Lower lobe of right lung (tissue), 2 donors: ENCODE measurements around the gene TRIM31. TPM values are rescaled to one million over a fixed set of nuclear protein-coding genes. Genes with fewer than 3 reads are reported as not detected.
"Not testable (repeated sequence)": the region's sequence is repeated elsewhere in the genome, so short reads cannot be mapped to it uniquely, and the experiment has no call there.

Experiments
- ATAC-seq, 2 donors: fragments of 200-7000 bp; cut with Tn5 transposase; one replicate each; pipeline ENCODE4 v1.9.1; 2020 to 2022; ENCODE audit warnings: mild to moderate bottlenecking in 2 of 2, moderate library complexity in 2 of 2
- DNase-seq: peaks from one replicate; pipeline ENCODE4 v3.0.0-alpha.2; 2020
- H3K27ac ChIP-seq: fragments of 200-600 bp; one replicate; pipeline ENCODE4 v1.8.0; 2022
- H3K27me3 ChIP-seq: fragments of 200-600 bp; one replicate; pipeline ENCODE4 v1.8.0; 2022; ENCODE audit warnings: low read depth
- H3K36me3 ChIP-seq: fragments of 200-600 bp; one replicate; pipeline ENCODE4 v1.8.0; 2022; ENCODE audit warnings: mild to moderate bottlenecking
- H3K4me1 ChIP-seq: fragments of 200-600 bp; one replicate; pipeline ENCODE4 v1.8.0; 2022
- H3K4me3 ChIP-seq: fragments of 200-600 bp; one replicate; pipeline ENCODE4 v1.8.0; 2022; ENCODE audit warnings: mild to moderate bottlenecking
- H3K9me3 ChIP-seq: fragments of 200-600 bp; one replicate; pipeline ENCODE4 v1.8.0; 2022
- intact Hi-C: fragments of 100-400 bp; cut with DNase I; formaldehyde crosslinking; loops from one replicate; pipeline ENCODE4 v1.11.0; 2022
- total RNA-seq: library from RNA; stranded (reverse); fragmentation: NEBNext Ultra II Directional; extraction: Animal tissue kit (Norgen Biotek cat#: 25700); gene quantifications from one replicate; pipeline ENCODE4 v1.2.1, GENCODE V29; 2021
- TF ChIP-seq, protein P1 (sequence below): fragments of 200-600 bp; IDR thresholded peaks from one replicate; pipeline ENCODE4 v1.8.0; 2022; ENCODE audit warnings: antibody characterized with exemption, mild to moderate bottlenecking
- donor health status: DM: no; HTN: yes; CAD: no; lungs with severe emphysema.

The TRIM31 gene
- total RNA-seq, 1 donor from 2014 or later: 0.62 TPM

- ATAC-seq: no peak
- Histone ChIP-seq H3K4me1 (no peaks in the 10 kb centered on the region), H3K27me3 (peaks cover 24% of the 10 kb centered on the region), H3K9me3 (no peaks in the 10 kb centered on the region), H3K4me3 (no peak overlapping the region), H3K27ac (no peak overlapping the region), H3K36me3 (no peaks in the 10 kb centered on the region)
- DNase-seq: no peak
- intact Hi-C loops: no loop called here
- TF ChIP-seq, protein P1, sequence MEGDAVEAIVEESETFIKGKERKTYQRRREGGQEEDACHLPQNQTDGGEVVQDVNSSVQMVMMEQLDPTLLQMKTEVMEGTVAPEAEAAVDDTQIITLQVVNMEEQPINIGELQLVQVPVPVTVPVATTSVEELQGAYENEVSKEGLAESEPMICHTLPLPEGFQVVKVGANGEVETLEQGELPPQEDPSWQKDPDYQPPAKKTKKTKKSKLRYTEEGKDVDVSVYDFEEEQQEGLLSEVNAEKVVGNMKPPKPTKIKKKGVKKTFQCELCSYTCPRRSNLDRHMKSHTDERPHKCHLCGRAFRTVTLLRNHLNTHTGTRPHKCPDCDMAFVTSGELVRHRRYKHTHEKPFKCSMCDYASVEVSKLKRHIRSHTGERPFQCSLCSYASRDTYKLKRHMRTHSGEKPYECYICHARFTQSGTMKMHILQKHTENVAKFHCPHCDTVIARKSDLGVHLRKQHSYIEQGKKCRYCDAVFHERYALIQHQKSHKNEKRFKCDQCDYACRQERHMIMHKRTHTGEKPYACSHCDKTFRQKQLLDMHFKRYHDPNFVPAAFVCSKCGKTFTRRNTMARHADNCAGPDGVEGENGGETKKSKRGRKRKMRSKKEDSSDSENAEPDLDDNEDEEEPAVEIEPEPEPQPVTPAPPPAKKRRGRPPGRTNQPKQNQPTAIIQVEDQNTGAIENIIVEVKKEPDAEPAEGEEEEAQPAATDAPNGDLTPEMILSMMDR: no peak
Observed at GRCh38 chr6:30145818-30146217, 32.9 kb upstream of the TRIM31 start.

DNA sequence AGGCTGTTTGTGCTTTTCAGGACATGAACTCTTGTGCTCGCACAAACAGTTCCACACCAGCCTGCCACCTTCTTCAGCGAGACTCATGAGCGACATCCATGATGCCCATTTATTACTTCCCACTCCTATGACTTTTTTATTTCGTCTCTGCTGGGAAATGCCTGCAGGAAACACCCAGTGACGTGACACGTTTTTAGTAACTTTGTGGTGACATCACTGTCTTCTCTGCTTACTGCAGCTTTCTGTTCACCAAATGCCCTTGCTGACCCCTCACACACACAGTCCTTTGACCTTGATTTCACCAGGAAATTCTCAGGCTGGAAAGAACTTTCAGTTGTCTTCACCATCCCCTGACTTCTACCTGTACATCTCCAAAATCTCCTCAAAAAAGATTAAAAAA, 31.9 kb upstream of the TRIM31 start:
- TF ChIP-seq, protein P1: no peak
- Histone ChIP-seq H3K36me3 (no peaks in the 10 kb centered on the region), H3K27ac (no peak overlapping the region), H3K9me3 (no peaks in the 10 kb centered on the region), H3K4me3 (no peak overlapping the region), H3K27me3 (peaks cover 24% of the 10 kb centered on the region), H3K4me1 (no peaks in the 10 kb centered on the region)
- ATAC-seq (no peak), DNase-seq (no peak)
- intact Hi-C loops: no loop called here

- TF ChIP-seq, protein P1: no peak
- ATAC-seq: no peak
- Histone ChIP-seq H3K27ac (no peak overlapping the region), H3K4me3 (no peak overlapping the region), H3K4me1 (no peaks in the 10 kb centered on the region), H3K36me3 (no peaks in the 10 kb centered on the region), H3K9me3 (no peaks in the 10 kb centered on the region), H3K27me3 (peaks cover 24% of the 10 kb centered on the region)
- DNase-seq: no peak
- intact Hi-C loops: no loop called here
Observed at GRCh38 chr6:30143780-30144179, 30.9 kb upstream of the TRIM31 start.

- no peak overlapping the region for H3K27ac ChIP-seq
- H3K4me1 ChIP-seq: no peaks in the 10 kb centered on the region
- intact Hi-C loops: no loop called here
- H3K4me3 ChIP-seq: no peak overlapping the region
- DNase-seq (no peak), ATAC-seq (no peak)
- no peaks in the 10 kb centered on the region for H3K36me3 ChIP-seq
- TF ChIP-seq, protein P1: no peak
- H3K27me3 ChIP-seq: peaks cover 19% of the 10 kb centered on the region
- H3K9me3 ChIP-seq: no peaks in the 10 kb centered on the region
Observed at GRCh38 chr6:30142665-30143064, 29.8 kb upstream of the TRIM31 start.

GRCh38 chr6:30140240-30140639, 27.4 kb upstream of the TRIM31 start:
- H3K4me3 ChIP-seq, intact Hi-C loops, H3K4me1 ChIP-seq, H3K9me3 ChIP-seq, ATAC-seq, DNase-seq, H3K27ac ChIP-seq, H3K36me3 ChIP-seq: not testable (repeated sequence)
- peaks cover 12% of the 10 kb centered on the region for H3K27me3 ChIP-seq

- H3K4me1 ChIP-seq: no peaks in the 10 kb centered on the region
- H3K27me3 ChIP-seq: peaks cover 18% of the 10 kb centered on the region
- H3K27ac ChIP-seq: no peak overlapping the region
- intact Hi-C loops: no loop called here
- no peaks in the 10 kb centered on the region for H3K9me3 ChIP-seq
- DNase-seq: no peak
- H3K36me3 ChIP-seq: no peaks in the 10 kb centered on the region
- TF ChIP-seq, protein P1: no peak
- H3K4me3 ChIP-seq: no peak overlapping the region
- no peak for ATAC-seq
Observed at GRCh38 chr6:30136570-30137286, 23.8 kb upstream of the TRIM31 start.
